ENCODE results near the gene GRXCR2. TPM values are rescaled to one million over a fixed set of nuclear protein-coding genes. Genes with fewer than 3 reads are reported as not detected.
A peak's percentile ranks its signal among the peaks of the same experiment; 100 is the strongest.

GRXCR2 gene
- total and polyA plus RNA-seq, 10 donors, result not detected

- no peaks in the 10 kb centered on the region for H3K4me1 ChIP-seq
- intact Hi-C loops (cut with DNase I; ENCODE audit: low total_unique reads), result no loop called here
- DNase-seq, result no peak
- no peak overlapping the region for H3K27ac ChIP-seq
- 62 to 86% (median 74%) methylated on average over 1 of the region's 1 CpG for WGBS, 5 donors
- TF ChIP-seq POLR2A (IDR thresholded peaks at IDR 0.05), result no peak
- TF ChIP-seq, protein P1, sequence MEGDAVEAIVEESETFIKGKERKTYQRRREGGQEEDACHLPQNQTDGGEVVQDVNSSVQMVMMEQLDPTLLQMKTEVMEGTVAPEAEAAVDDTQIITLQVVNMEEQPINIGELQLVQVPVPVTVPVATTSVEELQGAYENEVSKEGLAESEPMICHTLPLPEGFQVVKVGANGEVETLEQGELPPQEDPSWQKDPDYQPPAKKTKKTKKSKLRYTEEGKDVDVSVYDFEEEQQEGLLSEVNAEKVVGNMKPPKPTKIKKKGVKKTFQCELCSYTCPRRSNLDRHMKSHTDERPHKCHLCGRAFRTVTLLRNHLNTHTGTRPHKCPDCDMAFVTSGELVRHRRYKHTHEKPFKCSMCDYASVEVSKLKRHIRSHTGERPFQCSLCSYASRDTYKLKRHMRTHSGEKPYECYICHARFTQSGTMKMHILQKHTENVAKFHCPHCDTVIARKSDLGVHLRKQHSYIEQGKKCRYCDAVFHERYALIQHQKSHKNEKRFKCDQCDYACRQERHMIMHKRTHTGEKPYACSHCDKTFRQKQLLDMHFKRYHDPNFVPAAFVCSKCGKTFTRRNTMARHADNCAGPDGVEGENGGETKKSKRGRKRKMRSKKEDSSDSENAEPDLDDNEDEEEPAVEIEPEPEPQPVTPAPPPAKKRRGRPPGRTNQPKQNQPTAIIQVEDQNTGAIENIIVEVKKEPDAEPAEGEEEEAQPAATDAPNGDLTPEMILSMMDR (IDR thresholded peaks at IDR 0.05 in 8 of 11, conservative IDR thresholded peaks at IDR 0.05 in 3 of 11), result no peak
- TF ChIP-seq POLR2AphosphoS5 (IDR thresholded peaks at IDR 0.05), result no peak
- H3K36me3 ChIP-seq, result peaks cover 0 to 21% (median 0%) of the 10 kb centered on the region in 6 donors
- no peaks in the 10 kb centered on the region for H3K27me3 ChIP-seq (replicated peaks in 1 of 7)
- no peak overlapping the region for H3K4me3 ChIP-seq
- no peaks in the 10 kb centered on the region for H3K9me3 ChIP-seq
These were observed 59.9 kb downstream of the GRXCR2 start for GRCh38 chr5:145812877-145813276.

- H3K9me3 ChIP-seq, result no peaks in the 10 kb centered on the region
- H3K4me3 ChIP-seq, result no peak overlapping the region
- H3K27ac ChIP-seq, result no peak overlapping the region
- TF ChIP-seq POLR2A (IDR thresholded peaks at IDR 0.05), result no peak
- no peak for TF ChIP-seq POLR2AphosphoS5 (IDR thresholded peaks at IDR 0.05)
- TF ChIP-seq, protein P1 (IDR thresholded peaks at IDR 0.05 in 8 of 11, conservative IDR thresholded peaks at IDR 0.05 in 3 of 11), result peak in 5 of 11 experiments; percentile 12 to 32 (median 18)
- DNase-seq, result no peak
- peaks cover 0 to 17% (median 0%) of the 10 kb centered on the region in 6 donors for H3K36me3 ChIP-seq
- intact Hi-C loops (cut with DNase I; ENCODE audit: low total_unique reads), result no loop called here
- WGBS, 5 donors, result 77 to 95% (median 83%) methylated on average over 3 of the region's 3 CpGs
- H3K4me1 ChIP-seq, result no peaks in the 10 kb centered on the region
- H3K27me3 ChIP-seq (replicated peaks in 1 of 7), result no peaks in the 10 kb centered on the region
These were observed 60.8 kb downstream of the GRXCR2 start for GRCh38 chr5:145811834-145812625.

Other genes starting within 250 kb of the GRXCR2 start
- gene PRELID2, start 37.7 kb downstream of the GRXCR2 start, total RNA-seq, result 1 to 10 TPM; 3.6 to 10.0 (median 7.5) TPM
- gene PRELID2, start 37.7 kb downstream of the GRXCR2 start, polyA plus RNA-seq, result 1 to 10 TPM; 1.4 to 2.5 (median 1.7) TPM
- gene SH3RF2, start 63.6 kb upstream of the GRXCR2 start, total RNA-seq, result under 1 TPM in 5 of 7 donors, not detected in 2; 0.07 to 0.44 (median 0.13) TPM
- under 1 TPM; 0.04 to 0.11 (median 0.10) TPM for gene SH3RF2, start 63.6 kb upstream of the GRXCR2 start, polyA plus RNA-seq
- 1 to 10 TPM in 1 of 7 donors, not detected in 6; 1.0 TPM for gene PLAC8L1, start 232.6 kb upstream of the GRXCR2 start, total RNA-seq
- 1 to 10 TPM in 1 of 3 donors, under 1 TPM in 2; 0.29 to 1.3 (median 0.41) TPM for gene PLAC8L1, start 232.6 kb upstream of the GRXCR2 start, polyA plus RNA-seq

Measured in spleen (tissue), 11 donors.